BJ (cell line): ENCODE measurements around the gene RAD23A. TPM values are rescaled to one million over a fixed set of nuclear protein-coding genes. Genes with fewer than 3 reads are reported as not detected.

Experiments used
- CTCF ChIA-PET: fragments of 350-600 bp; formaldehyde crosslinking; extraction: SDS; loops from one replicate; lab custom pipeline; 2021; ENCODE audit warnings: antibody characterized with exemption, inconsistent platforms; lab: Yijun Ruan, JAX
- POLR2A ChIA-PET: fragments of 300-600 bp; sonication (Branson Sonifier 250); formaldehyde crosslinking; extraction: SDS; loops from one replicate; lab custom pipeline; 2021; ENCODE audit warnings: antibody characterized with exemption; lab: Charles Lee
- DNase-seq: peaks from one replicate; pipeline ENCODE4 v3.0.0-alpha.2; 2011; ENCODE audit warnings: low read depth
- H3K27me3 ChIP-seq: 2 replicates; pipeline ENCODE4 v1.6.0; 2011; ENCODE audit warnings: low read length; ENCODE audit not compliant: control insufficient read depth, insufficient read depth
- H3K36me3 ChIP-seq: 2 replicates; pipeline ENCODE4 v1.5.1; 2011; ENCODE audit warnings: low read length; ENCODE audit not compliant: control insufficient read depth, insufficient read depth
- H3K4me3 ChIP-seq: 2 replicates; pipeline ENCODE4 v1.5.1; 2011; ENCODE audit warnings: low read depth, mild to moderate bottlenecking, control low read depth, low read length
- polyA plus RNA-seq: library from polyadenylated mRNA; depleted of rRNA; stranded (reverse); fragments of >200 nt; gene quantifications from 2 replicates; pipeline ENCODE4 v1.2.3, GENCODE V29; 2011
- TF ChIP-seq, protein P1 (sequence below): IDR thresholded peaks from 2 replicates; pipeline ENCODE4 v1.5.1; 2011; ENCODE audit warnings: low read depth, mild to moderate bottlenecking, control low read depth, inconsistent platforms, low read length, moderate library complexity; ENCODE audit not compliant: insufficient read depth

The RAD23A gene
- polyA plus RNA-seq, 1 experiment: 75.1 TPM

DNA sequence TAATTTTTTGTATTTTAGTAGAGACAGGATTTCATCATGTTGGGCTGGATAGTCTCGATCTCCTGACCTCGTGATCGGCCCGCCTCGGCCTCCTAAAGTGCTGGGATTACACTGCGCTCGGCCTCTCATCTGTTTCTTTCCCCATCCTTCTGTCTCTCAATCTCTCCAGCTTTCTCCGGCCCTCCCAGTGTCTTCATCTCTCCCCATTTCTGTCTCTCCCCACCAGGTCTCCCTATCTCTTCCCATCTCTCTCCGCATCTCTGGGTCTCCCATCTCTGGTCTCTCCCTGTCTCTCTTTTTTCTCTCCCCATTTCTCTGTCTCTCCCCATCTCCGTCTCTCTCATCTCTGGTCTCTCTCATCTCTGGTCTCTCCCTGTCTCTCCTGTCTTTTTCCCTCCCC is 37.4 kb downstream of the RAD23A start:
- Histone ChIP-seq H3K4me3 (peak overlapping the region; percentile 39), H3K27me3 (no peaks in the 10 kb centered on the region), H3K36me3 (no peaks in the 10 kb centered on the region)
- DNase-seq: no peak
- CTCF ChIA-PET: interaction anchor here (0.8 to 13.2 kb wide), 9 partner anchors 18 to 122 kb away, joined by 3 to 185 read pairs (median 5); no protein-coding TSS in a partner anchor
- TF ChIP-seq, protein P1, sequence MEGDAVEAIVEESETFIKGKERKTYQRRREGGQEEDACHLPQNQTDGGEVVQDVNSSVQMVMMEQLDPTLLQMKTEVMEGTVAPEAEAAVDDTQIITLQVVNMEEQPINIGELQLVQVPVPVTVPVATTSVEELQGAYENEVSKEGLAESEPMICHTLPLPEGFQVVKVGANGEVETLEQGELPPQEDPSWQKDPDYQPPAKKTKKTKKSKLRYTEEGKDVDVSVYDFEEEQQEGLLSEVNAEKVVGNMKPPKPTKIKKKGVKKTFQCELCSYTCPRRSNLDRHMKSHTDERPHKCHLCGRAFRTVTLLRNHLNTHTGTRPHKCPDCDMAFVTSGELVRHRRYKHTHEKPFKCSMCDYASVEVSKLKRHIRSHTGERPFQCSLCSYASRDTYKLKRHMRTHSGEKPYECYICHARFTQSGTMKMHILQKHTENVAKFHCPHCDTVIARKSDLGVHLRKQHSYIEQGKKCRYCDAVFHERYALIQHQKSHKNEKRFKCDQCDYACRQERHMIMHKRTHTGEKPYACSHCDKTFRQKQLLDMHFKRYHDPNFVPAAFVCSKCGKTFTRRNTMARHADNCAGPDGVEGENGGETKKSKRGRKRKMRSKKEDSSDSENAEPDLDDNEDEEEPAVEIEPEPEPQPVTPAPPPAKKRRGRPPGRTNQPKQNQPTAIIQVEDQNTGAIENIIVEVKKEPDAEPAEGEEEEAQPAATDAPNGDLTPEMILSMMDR: no peak
- POLR2A ChIA-PET: no interaction called here

DNA sequence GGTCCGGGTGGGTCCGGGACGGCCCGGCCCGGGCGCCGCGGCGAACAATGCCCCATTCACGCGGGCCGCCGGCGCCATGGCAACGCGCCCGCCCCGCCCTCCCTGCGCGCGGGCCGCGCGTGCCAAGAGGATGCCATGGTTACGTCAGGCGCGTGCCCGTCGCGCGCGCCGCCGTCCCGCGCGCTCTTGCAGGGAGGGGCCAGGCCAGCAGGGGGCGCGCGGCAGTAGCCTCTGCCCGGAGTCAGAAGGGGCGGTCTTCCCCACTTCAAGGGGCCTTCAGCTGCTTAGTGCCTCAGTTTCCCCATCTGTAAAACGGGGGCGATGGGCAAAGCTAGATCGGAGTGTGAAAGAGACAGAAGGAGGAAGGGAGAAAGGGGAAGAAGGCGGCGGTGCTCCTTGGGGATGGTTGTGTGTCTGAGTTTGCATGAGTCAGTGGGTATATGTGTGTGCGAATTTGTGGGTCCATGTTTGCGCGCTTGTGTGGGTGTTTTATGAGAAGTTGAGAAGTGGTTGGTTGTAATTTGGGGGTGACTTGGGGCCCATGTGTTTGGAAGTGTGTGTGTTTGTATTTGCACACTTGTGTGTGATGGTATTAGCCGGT is 38.0 kb downstream of the RAD23A start:
- ChIA-PET POLR2A (no interaction called here), CTCF (interaction anchor here (0.8 to 13.2 kb wide), 10 partner anchors 18 to 121 kb away, joined by 3 to 185 read pairs (median 5); no protein-coding TSS in a partner anchor)
- TF ChIP-seq, protein P1: peak; percentile 71
- H3K36me3 ChIP-seq: no peaks in the 10 kb centered on the region
- H3K4me3 ChIP-seq: peak overlapping the region; percentile 39
- no peak for DNase-seq
- H3K27me3 ChIP-seq: no peaks in the 10 kb centered on the region

DNA sequence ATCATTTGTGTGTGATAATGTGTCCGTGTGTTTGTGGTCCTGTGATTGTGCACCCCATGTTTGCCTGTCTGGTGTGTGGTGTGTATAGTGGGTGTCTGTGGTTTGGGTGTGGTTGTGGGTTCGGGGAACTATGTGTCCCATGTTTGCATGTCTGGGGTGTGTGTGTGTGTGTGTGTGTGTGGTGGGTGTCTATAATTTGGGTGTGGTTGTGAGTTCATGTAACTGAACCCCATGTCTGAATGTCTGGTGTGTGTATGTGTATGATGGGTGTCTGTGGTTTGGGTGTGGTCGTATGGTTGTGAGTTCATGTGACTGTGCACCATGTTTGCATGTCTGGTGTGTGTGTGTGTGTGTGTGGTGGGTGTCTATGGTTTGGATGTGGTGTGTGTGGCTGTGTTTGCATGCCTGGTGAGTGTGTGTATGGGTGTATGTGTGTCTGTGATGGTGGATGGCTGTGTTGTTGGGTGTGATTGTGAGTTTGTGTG is 38.5 kb downstream of the RAD23A start:
- Histone ChIP-seq H3K4me3 (no peak overlapping the region), H3K27me3 (no peaks in the 10 kb centered on the region), H3K36me3 (no peaks in the 10 kb centered on the region)
- ChIA-PET CTCF (interaction anchor here (0.7 to 13.2 kb wide), 13 partner anchors 15 to 109 kb away, joined by 3 to 185 read pairs (median 5); partner anchors contain the start of gene DAND5), POLR2A (no interaction called here)
- no peak for DNase-seq
- TF ChIP-seq, protein P1: no peak

DNA sequence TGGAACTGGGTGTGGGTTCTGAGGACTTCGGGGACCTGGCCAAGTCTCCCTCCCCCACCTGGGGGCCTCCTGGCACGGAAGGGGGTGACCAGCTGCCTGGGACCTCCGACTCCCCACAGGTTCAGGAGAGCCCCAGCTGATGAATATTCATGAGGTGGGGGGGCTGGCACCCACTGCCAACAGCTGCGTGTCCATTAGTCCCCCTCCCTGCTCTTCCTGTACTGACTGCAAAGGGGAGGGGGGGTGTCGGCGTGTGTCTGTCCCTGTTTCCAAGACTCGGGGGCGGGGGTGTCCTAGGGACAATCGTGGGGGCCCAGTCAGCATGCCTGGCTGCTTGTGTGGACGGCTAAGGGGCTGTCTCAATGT is 39.0 kb downstream of the RAD23A start:
- no peak for DNase-seq
- CTCF ChIA-PET: interaction anchor here (0.7 to 13.2 kb wide), 13 partner anchors 8 to 108 kb away, joined by 3 to 185 read pairs (median 6); partner anchors contain the start of gene DAND5
- POLR2A ChIA-PET: no interaction called here

More for the DNA sequence above, 39.0 kb downstream of the RAD23A start:
- TF ChIP-seq, protein P1: no peak
- H3K36me3 ChIP-seq: no peaks in the 10 kb centered on the region
- no peaks in the 10 kb centered on the region for H3K27me3 ChIP-seq
- H3K4me3 ChIP-seq: no peak overlapping the region
